ENCODE results near the gene RPLP1. TPM values are rescaled to one million over a fixed set of nuclear protein-coding genes. Genes with fewer than 3 reads are reported as not detected.
A peak's percentile ranks its signal among the peaks of the same experiment; 100 is the strongest.

Gene RPLP1
- total RNA-seq, 4 donors from 2014 or later = 1,024 to 2,624 (median 1,151) TPM

- H3K4me3 ChIP-seq (ENCODE audit: low read depth, poor library complexity, severe bottlenecking) = no peak overlapping the region
- TF ChIP-seq CTCF (IDR thresholded peaks at IDR 0.05) (no peak), POLR2A (IDR thresholded peaks at IDR 0.05) (no peak)
- WGBS, 2 donors = 98 to 100% methylated on average over 2 of the region's 2 CpGs
- no peak for DNase-seq (ENCODE audit: low spot score in 2 of 2)
- intact Hi-C loops (cut with DNase I; ENCODE audit: low total_unique reads) = loop anchor here (5.0 kb wide), 1 partner anchor 1007 kb away; no protein-coding TSS in a partner anchor
These were observed 27.4 kb downstream of the RPLP1 start for GRCh38 chr15:69479971-69480370.

GRCh38 chr15:69480932-69481331 is 28.3 kb downstream of the RPLP1 start:
- 73 to 87% methylated on average over 3 of the region's 3 CpGs for WGBS, 2 donors
- TF ChIP-seq CTCF (IDR thresholded peaks at IDR 0.05) (no peak), POLR2A (IDR thresholded peaks at IDR 0.05) (no peak)
- intact Hi-C loops (cut with DNase I; ENCODE audit: low total_unique reads) = no loop called here
- H3K4me3 ChIP-seq (ENCODE audit: low read depth, poor library complexity, severe bottlenecking) = no peak overlapping the region
- DNase-seq (ENCODE audit: low spot score in 2 of 2) = no peak

DNA sequence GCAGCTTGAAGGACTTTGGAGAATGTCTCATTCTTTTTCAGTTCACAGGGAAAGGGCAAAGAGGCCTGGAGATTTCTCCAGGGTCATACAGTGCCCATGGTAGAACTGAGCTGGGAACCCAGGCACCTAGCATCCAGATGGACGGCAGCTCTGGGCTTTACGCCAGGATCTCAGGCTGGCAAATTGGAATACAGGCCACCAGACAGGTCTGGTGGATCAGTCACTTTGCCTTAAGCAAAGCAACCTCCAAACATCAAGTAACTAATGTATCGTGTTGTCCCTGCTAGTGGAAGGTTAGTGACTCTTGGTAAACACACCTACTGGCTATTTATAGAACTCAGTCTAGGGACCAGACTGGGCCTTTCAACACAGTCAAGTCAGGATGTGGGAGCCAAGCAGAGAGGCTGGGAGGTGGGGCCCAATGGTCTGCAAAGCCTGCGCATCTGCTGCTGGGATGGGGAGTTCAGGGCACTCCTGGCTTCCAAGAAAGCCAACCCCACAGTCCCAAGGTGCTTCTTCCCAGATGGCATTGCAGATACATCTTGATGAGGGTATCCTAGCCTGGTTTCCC is 30.2 kb downstream of the RPLP1 start:
- intact Hi-C loops (cut with DNase I; ENCODE audit: low total_unique reads) = no loop called here
- no peak for TF ChIP-seq CTCF (IDR thresholded peaks at IDR 0.05)
- TF ChIP-seq POLR2A (IDR thresholded peaks at IDR 0.05) = no peak
- 71 to 73% methylated on average over 4 of the region's 4 CpGs for WGBS, 2 donors
- DNase-seq (ENCODE audit: low spot score in 2 of 2) = no peak
- H3K4me3 ChIP-seq (ENCODE audit: low read depth, poor library complexity, severe bottlenecking) = no peak overlapping the region

- 22 to 36% methylated on average over 6 of the region's 6 CpGs for WGBS, 2 donors
- TF ChIP-seq POLR2A (IDR thresholded peaks at IDR 0.05) (no peak), CTCF (IDR thresholded peaks at IDR 0.05) (no peak)
- H3K4me3 ChIP-seq (ENCODE audit: low read depth, poor library complexity, severe bottlenecking) = no peak overlapping the region
- intact Hi-C loops (cut with DNase I; ENCODE audit: low total_unique reads) = no loop called here
- DNase-seq (ENCODE audit: low spot score in 2 of 2) = no peak
These were observed 32.2 kb downstream of the RPLP1 start for GRCh38 chr15:69484837-69485236.

- peak in 1 of 2 donors; percentile 23 for DNase-seq (ENCODE audit: low spot score in 2 of 2)
- TF ChIP-seq CTCF (IDR thresholded peaks at IDR 0.05) = no peak
- no peak for TF ChIP-seq POLR2A (IDR thresholded peaks at IDR 0.05)
- 93 to 96% methylated on average over 3 of the region's 3 CpGs for WGBS, 2 donors
- intact Hi-C loops (cut with DNase I; ENCODE audit: low total_unique reads) = no loop called here
- no peak overlapping the region for H3K4me3 ChIP-seq (ENCODE audit: low read depth, poor library complexity, severe bottlenecking)
These were observed 34.0 kb downstream of the RPLP1 start for GRCh38 chr15:69486481-69487110.

All from lower leg skin (tissue), 4 donors.